Skeletal muscle cell (primary cell): Measurements from ENCODE around the gene ASXL1.

Experiments used
- DNase-seq: peaks from one replicate; pipeline ENCODE4 v3.0.0-alpha.2; 2010; ENCODE audit warnings: low read depth
- H3K4me3 ChIP-seq: 2 replicates; pipeline ENCODE4 v1.5.1; 2011; ENCODE audit warnings: low read depth, mild to moderate bottlenecking, control low read depth, low read length, moderate library complexity

ASXL1 gene

GRCh38 chr20:32484225-32484957 lies 126.3 kb downstream of the ASXL1 start:
- peak overlapping the region; percentile 68 for H3K4me3 ChIP-seq
- no peak for DNase-seq

DNA sequence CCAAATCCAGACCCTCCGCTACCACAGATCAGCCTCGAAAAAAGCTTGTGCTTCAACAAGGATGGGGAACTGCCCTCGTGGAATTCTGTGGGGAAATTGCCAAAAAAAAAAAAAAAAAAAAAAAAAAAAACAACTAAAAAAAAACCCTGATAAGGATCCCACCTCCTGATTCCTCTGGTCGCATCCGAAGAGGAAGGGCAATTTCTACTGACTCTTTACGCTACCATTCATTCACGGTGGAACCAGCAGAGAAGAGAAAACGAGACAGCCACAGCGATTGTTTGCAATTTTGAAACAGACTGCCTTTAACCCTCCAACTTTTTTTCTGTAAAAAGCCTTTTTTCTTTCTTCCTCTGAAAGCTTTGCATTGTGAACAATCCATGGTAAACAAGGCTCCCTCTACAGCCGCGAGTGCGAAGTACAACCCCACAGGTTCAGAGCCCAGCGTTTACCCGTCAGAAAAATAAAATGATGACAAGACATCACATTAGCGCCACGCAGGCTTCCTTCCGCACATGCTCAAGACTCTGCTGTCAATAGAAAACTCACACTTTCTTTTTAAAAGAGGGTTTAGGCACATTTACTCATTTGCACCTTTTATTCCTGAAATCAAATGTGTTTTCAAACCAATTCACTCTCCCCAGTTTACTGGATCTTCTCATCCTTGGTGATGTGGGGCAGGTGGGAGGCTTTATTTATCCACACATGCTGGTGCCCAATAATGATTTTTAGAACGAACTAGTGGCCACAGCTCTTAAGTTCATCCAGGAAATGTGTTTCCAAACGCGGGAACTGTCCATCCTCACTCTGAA lies 127.0 kb downstream of the ASXL1 start:
- peak overlapping the region; percentile 68 for H3K4me3 ChIP-seq
- no peak for DNase-seq

DNA sequence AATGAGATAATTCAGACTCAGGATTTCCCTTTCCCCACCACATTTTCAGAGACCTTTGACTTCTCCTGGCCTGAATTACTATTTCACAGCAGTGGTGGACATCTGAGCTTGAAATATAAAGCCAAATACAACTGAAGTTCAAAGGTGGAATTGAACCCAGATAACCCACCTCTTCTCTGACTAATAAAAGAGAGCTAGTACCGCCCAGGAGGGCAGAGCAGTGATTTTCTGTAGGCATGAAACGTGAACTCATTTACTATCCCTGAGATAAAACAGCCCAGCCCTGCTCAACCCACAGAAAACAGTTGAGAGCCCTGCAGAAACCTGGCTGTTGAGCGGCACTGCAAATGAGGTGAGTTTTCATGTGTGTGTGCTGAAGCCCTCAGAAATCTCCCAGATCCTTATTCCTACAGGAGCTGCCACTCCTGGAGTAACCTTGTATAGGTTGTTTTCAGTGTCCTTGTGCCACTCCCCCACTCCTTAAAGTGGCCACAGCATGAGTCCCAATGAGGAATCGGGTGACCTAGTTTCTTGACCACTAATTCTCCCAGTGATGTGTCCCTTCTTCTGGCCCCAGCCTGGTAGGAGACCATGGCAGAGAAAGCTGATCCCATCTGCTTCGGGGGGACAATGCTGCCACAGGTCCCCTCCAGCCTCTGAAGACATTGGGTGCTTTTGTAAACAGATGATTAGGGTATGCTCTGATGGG lies 127.8 kb downstream of the ASXL1 start:
- no peak overlapping the region for H3K4me3 ChIP-seq
- no peak for DNase-seq

DNA sequence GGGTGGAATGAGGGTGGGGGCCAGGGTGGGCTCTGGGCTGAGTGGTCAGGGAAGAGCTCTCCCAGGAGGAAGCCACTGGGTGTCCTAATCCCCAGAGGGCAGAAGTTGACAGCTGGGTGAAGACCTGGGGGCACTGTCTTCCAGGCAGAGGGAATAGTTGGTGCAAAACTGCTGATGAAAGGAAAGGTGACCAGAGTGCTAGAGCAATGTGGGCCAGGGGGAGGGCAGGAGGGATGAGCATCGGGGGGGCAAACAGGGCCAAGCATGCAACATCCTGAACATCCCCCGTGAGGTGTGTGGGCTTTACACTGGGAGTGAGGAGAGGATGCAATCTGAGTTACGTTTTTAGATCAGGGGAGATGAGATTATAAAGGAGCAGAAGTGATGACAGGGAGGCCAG lies 129.2 kb downstream of the ASXL1 start:
- no peak for DNase-seq
- no peak overlapping the region for H3K4me3 ChIP-seq

DNA sequence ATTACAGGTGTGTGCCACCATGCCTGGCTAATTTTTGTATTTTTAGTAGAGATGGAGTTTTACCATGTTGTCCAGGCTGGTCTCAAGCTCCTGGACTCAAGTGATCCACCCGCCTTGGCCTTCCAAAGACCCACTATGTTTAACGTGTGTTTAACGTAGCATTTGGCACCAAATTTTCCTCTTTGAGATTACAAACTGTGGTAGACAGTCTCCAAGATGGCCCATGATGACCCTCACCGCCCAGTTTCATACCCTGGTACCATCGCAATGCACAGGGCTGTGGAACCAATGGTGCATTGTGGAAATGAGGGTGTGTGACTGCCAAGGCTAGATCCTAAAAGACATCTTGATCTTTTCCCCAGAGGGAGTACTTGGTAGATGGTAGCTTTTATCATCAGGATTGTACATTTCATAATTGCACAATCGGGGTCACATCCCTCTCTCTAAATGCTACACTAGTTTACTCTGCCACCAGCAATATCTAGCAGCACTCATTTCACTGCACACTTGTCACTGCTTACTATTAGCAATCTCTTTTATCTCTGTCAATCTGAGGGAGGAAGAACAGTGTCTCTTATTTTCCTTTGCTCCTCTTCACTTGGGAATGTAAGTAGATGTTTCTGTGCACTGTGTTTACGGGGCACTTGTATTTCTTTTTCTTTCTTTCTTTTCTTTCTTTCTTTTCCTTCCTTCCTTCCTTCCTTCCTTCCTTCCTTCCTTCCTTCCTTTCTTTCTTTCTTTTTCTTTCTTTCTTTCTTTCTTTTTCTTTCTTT lies 130.1 kb downstream of the ASXL1 start:
- H3K4me3 ChIP-seq: no peak overlapping the region
- no peak for DNase-seq
